Central memory CD4-positive, alpha-beta T cell (primary cell): ENCODE results near the gene PPP2R1B.

ENCODE experiments used
- DNase-seq: peaks from one replicate; pipeline ENCODE4 v3.0.0; 2022

PPP2R1B gene

DNA sequence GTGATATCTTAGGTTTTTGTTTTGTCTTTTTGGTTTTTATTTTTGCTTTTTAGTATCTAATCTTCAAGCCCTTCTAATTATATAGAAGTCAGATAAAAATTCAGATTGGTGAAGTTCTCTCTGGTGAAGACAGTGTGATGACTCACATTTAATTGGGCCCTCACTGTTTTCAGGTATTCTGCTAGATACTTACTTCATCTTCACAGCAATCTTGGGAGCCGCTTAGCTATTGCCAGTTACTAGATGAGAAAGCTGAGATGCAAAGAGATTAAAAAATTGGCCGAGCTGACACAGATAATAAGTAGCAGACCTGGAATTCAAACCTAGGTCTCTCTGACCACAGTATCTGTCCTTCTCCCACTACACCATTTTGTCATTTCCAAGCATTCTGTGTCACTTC is 75.0 kb downstream of the PPP2R1B start:
- no peak for DNase-seq

DNA sequence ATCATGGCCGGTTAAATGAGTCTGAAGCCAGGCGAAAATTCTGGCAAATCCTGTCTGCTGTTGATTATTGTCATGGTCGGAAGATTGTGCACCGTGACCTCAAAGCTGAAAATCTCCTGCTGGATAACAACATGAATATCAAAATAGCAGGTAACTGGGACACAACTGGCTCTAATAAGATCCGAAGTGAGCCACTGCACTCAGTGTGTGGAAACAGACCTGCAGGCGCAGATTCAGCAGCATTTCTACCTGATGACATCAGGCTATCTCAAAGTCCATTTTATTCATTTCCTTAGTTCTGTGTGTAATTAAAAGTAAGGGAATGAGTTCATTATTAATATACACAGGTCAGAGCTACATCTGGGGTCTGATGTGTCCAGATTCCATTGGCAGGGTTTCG is 78.2 kb downstream of the PPP2R1B start:
- DNase-seq: no peak

DNA sequence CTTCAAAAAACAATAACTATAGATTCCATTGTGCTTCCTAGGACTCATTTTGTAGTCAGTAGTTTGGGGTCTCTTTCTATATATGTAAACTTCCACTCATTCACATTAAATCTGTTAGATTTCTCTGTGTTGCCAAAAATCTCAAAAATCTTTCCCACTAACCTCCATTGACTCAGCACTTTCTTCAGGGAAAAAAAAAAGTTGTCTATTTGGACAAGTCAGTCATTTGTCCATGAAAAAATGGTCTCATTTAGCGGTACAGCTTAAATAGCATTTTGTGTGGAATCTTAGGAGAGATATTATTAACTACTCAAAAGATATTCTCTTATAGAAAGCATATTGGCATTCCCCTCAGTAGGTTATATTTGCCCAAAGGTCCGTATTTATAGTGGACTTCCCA is 81.9 kb downstream of the PPP2R1B start:
- DNase-seq: no peak

GRCh38 chr11:111683806-111684205 is 82.4 kb downstream of the PPP2R1B start:
- DNase-seq: no peak

DNA sequence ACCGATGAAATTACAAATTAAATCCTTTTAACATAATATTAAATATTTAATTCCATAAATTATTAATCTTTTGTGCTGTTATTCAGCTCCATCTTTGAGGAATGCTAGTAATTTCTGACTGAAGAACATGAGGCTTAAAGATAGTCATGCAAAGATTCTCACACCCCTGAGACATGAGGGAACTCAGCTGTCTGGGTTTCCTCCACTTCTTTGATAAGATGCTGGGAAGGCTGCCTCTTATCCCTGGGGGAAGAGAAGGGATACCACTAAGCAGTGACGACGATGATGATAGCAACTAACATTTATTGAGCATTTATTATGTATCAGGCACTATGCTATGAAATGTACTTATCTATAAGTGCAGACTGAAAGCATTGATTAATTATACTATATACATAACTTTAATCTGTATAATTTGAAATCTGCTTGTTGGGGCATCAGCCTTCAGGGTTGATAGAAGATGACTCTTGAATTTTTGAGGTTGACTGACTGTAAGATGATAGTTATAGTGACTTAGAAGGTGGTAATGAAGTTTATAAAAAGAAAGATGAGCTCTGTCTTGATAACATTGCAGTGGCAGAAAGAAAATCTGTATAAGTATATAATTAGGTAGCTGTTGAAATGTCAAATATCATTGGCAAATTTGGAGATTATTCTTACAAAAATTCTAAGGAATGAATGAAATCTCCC is 85.6 kb downstream of the PPP2R1B start:
- DNase-seq: no peak
